ENCODE data around the gene TAS2R4. TPM values are rescaled to one million over a fixed set of nuclear protein-coding genes. Genes with fewer than 3 reads are reported as not detected.

The TAS2R4 gene
- 0.79 and 1.3 TPM in 2 replicates for total RNA-seq

GRCh38 chr7:141776374-141776773 lies at the start of gene TAS2R4:
TAS2R4 (plus strand) TSS chr7:141776674; CDS start chr7:141778489, 1,815 bp downstream.

GRCh38 chr7:141737836-141738591 lies 38.5 kb upstream of the TAS2R4 start, which contains the start of gene SSBP1:
SSBP1 (plus strand) TSS chr7:141738358; CDS start chr7:141739167, 809 bp downstream.

GRCh38 chr7:141763797-141764196 lies 12.7 kb upstream of the TAS2R4 start, which contains the start of gene TAS2R3:
TAS2R3 (plus strand) TSS chr7:141764097; CDS start chr7:141764159, 62 bp downstream.

GRCh38 chr7:141789917-141790316 lies 13.4 kb downstream of the TAS2R4 start, which contains the start of gene TAS2R5:
TAS2R5 (plus strand) TSS chr7:141790217; CDS start chr7:141790362, 145 bp downstream.

Other genes with a start within 250 kb of the TAS2R4 start
- gene AGK, start 225.3 kb upstream of the TAS2R4 start, total RNA-seq: 11.6 and 15.8 TPM in 2 replicates
- gene DENND11, start 74.5 kb upstream of the TAS2R4 start, total RNA-seq: 5.7 and 9.6 TPM in 2 replicates
- gene WEE2, start 68.3 kb upstream of the TAS2R4 start, total RNA-seq: 0.17 TPM in 1 of 2 replicates, not detected in the other
- 158 and 165 TPM in 2 replicates for gene SSBP1, start 38.3 kb upstream of the TAS2R4 start, total RNA-seq
- gene TAS2R3, start 12.6 kb upstream of the TAS2R4 start, total RNA-seq: 1.3 and 1.5 TPM in 2 replicates
- gene TAS2R5, start 13.5 kb downstream of the TAS2R4 start, total RNA-seq: 0.43 and 0.79 TPM in 2 replicates
- gene PRSS37, start 64.8 kb downstream of the TAS2R4 start, total RNA-seq: not detected in 2 replicates
- gene OR9A4, start 139.7 kb downstream of the TAS2R4 start, total RNA-seq: not detected in 2 replicates
- gene CLEC5A, start 170.3 kb downstream of the TAS2R4 start, total RNA-seq: not detected in 2 replicates
- not detected in 2 replicates for gene TAS2R38, start 197.1 kb downstream of the TAS2R4 start, total RNA-seq
- not detected in 2 replicates for gene MGAM, start 219.2 kb downstream of the TAS2R4 start, total RNA-seq